OCI-LY1 (cell line): ENCODE results near the gene ABCF3.

Experiments used
- CTCF ChIP-seq: fragments of 200-600 bp; sonication (generic), shearing (Covaris generic); IDR thresholded peaks from 2 replicates; pipeline ENCODE4 v1.5.1; 2017; ENCODE audit warnings: mild to moderate bottlenecking, antibody characterized with exemption, low read length, moderate library complexity, mixed read lengths
- EZH2 ChIP-seq: fragments of 200-600 bp; sonication (generic), shearing (Covaris generic); IDR thresholded peaks from 2 replicates; pipeline ENCODE4 v1.8.0; 2017; ENCODE audit warnings: borderline replicate concordance, mixed run types, mild to moderate bottlenecking, antibody characterized with exemption, low read length, moderate library complexity, mixed read lengths

GRCh38 chr3:184223946-184224345 is 37.9 kb downstream of the ABCF3 start:
- TF ChIP-seq CTCF: no peak
- no peak for TF ChIP-seq EZH2
